Lower lobe of right lung (tissue), 2 donors: Measurements from ENCODE around the gene HEPACAM2. TPM values are rescaled to one million over a fixed set of nuclear protein-coding genes. Genes with fewer than 3 reads are reported as not detected.

Source experiments
- ATAC-seq, 2 donors: fragments of 200-7000 bp; cut with Tn5 transposase; one replicate each; pipeline ENCODE4 v1.9.1; 2020 to 2022; ENCODE audit warnings: mild to moderate bottlenecking in 2 of 2, moderate library complexity in 2 of 2
- DNase-seq: peaks from one replicate; pipeline ENCODE4 v3.0.0-alpha.2; 2020
- H3K27ac ChIP-seq: fragments of 200-600 bp; one replicate; pipeline ENCODE4 v1.8.0; 2022
- H3K27me3 ChIP-seq: fragments of 200-600 bp; one replicate; pipeline ENCODE4 v1.8.0; 2022; ENCODE audit warnings: low read depth
- H3K36me3 ChIP-seq: fragments of 200-600 bp; one replicate; pipeline ENCODE4 v1.8.0; 2022; ENCODE audit warnings: mild to moderate bottlenecking
- H3K4me1 ChIP-seq: fragments of 200-600 bp; one replicate; pipeline ENCODE4 v1.8.0; 2022
- H3K4me3 ChIP-seq: fragments of 200-600 bp; one replicate; pipeline ENCODE4 v1.8.0; 2022; ENCODE audit warnings: mild to moderate bottlenecking
- H3K9me3 ChIP-seq: fragments of 200-600 bp; one replicate; pipeline ENCODE4 v1.8.0; 2022
- intact Hi-C: fragments of 100-400 bp; cut with DNase I; formaldehyde crosslinking; loops from one replicate; pipeline ENCODE4 v1.11.0; 2022
- total RNA-seq: library from RNA; stranded (reverse); fragmentation: NEBNext Ultra II Directional; extraction: Animal tissue kit (Norgen Biotek cat#: 25700); gene quantifications from one replicate; pipeline ENCODE4 v1.2.1, GENCODE V29; 2021
- TF ChIP-seq, protein P1 (sequence below): fragments of 200-600 bp; IDR thresholded peaks from one replicate; pipeline ENCODE4 v1.8.0; 2022; ENCODE audit warnings: antibody characterized with exemption, mild to moderate bottlenecking
- donor health status: DM: no; HTN: yes; CAD: no; lungs with severe emphysema.

Gene HEPACAM2
- total RNA-seq, 1 donor from 2014 or later, result 0.18 TPM

DNA sequence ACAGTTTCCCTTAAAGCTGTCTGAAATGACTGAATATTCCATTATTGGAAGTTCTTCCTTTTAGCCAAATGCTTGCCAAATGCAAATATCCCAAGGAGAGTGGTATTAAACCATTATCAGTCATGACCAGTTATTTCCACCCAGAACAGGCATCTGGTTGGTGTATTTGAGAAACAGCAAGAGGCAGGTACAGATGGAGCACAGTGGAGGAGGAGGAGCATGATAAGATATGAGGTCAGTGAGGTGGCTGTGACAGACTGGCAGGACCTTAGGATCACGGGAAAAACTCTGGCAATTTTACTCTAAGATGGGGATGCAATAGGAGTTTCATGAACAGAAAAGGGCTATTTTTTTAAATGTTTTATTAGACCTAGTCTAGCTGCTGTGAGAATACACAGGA lies 6.4 kb downstream of the HEPACAM2 start:
- TF ChIP-seq, protein P1, sequence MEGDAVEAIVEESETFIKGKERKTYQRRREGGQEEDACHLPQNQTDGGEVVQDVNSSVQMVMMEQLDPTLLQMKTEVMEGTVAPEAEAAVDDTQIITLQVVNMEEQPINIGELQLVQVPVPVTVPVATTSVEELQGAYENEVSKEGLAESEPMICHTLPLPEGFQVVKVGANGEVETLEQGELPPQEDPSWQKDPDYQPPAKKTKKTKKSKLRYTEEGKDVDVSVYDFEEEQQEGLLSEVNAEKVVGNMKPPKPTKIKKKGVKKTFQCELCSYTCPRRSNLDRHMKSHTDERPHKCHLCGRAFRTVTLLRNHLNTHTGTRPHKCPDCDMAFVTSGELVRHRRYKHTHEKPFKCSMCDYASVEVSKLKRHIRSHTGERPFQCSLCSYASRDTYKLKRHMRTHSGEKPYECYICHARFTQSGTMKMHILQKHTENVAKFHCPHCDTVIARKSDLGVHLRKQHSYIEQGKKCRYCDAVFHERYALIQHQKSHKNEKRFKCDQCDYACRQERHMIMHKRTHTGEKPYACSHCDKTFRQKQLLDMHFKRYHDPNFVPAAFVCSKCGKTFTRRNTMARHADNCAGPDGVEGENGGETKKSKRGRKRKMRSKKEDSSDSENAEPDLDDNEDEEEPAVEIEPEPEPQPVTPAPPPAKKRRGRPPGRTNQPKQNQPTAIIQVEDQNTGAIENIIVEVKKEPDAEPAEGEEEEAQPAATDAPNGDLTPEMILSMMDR, result no peak
- no peaks in the 10 kb centered on the region for H3K4me1 ChIP-seq
- intact Hi-C loops, result no loop called here
- DNase-seq, result no peak
- H3K36me3 ChIP-seq, result no peaks in the 10 kb centered on the region
- H3K9me3 ChIP-seq, result no peaks in the 10 kb centered on the region
- H3K27me3 ChIP-seq, result no peaks in the 10 kb centered on the region
- H3K27ac ChIP-seq, result no peak overlapping the region
- no peak overlapping the region for H3K4me3 ChIP-seq
- no peak for ATAC-seq

DNA sequence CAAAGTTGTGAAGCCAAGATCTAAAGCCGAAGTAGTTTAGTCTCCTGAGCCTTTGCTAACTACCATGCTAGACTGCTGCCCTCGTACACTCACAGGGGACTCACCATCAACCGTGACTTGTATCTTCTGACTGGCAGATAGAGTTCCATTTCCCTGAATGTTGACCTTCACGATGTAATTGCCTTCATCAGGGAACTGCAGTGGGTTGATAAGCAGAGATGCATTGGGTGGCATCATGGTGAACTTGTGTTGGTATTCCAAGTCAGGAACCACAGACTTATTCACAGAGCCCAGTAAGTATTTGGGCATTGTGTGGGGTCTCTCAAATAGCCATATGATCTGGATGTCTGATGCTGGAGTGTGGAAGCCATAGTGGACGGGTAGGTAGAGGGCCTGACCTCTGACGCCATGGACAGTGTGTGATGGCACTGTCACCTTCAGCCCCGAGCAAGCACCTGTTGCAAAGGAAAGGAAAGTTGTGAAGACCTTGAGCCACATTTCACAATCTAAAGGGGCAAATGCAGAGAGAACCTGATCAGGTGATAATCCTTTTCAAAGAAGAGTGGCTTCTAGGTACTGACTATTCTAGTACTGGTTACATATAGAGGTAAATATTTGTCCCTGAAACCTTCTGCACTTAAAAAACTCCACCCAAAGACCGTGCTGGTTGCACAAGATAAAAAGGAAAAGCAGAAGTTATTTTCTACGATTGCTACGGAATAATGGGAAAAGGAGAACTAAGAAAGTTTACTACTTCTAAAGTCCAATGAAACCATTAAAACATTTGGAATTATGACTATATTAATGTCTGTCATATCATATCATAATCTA lies 7.1 kb downstream of the HEPACAM2 start:
- TF ChIP-seq, protein P1, result no peak

DNA sequence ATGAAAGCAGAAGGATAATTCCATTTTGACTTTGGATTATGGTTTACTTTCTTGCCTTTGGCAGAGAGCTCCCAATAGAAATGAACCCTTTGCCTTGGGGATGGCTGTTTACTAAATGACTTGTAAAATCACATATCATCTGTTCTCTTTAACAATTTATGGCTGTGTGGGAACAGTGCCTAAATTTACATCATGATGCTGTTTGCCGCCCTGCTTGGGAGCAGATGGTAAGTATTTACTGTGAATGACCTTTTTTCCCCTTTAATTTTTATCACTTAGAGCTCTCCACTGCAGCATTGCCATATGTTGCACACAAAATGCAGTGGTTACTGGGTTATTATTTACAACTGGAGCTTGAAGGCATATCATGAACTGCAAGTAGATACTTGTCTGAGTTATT lies 13.4 kb downstream of the HEPACAM2 start:
- intact Hi-C loops, result no loop called here
- TF ChIP-seq, protein P1, result no peak
- Histone ChIP-seq H3K9me3 (no peaks in the 10 kb centered on the region), H3K4me3 (no peak overlapping the region), H3K27me3 (no peaks in the 10 kb centered on the region), H3K36me3 (no peaks in the 10 kb centered on the region), H3K4me1 (no peaks in the 10 kb centered on the region), H3K27ac (no peak overlapping the region)
- DNase-seq, result no peak
- no peak for ATAC-seq

More for the DNA sequence above, 7.1 kb downstream of the HEPACAM2 start:
- H3K27me3 ChIP-seq, result no peaks in the 10 kb centered on the region
- no peak overlapping the region for H3K27ac ChIP-seq
- ATAC-seq, result no peak
- no peaks in the 10 kb centered on the region for H3K4me1 ChIP-seq
- H3K9me3 ChIP-seq, result no peaks in the 10 kb centered on the region
- H3K4me3 ChIP-seq, result no peak overlapping the region
- intact Hi-C loops, result no loop called here
- DNase-seq, result no peak
- no peaks in the 10 kb centered on the region for H3K36me3 ChIP-seq

DNA sequence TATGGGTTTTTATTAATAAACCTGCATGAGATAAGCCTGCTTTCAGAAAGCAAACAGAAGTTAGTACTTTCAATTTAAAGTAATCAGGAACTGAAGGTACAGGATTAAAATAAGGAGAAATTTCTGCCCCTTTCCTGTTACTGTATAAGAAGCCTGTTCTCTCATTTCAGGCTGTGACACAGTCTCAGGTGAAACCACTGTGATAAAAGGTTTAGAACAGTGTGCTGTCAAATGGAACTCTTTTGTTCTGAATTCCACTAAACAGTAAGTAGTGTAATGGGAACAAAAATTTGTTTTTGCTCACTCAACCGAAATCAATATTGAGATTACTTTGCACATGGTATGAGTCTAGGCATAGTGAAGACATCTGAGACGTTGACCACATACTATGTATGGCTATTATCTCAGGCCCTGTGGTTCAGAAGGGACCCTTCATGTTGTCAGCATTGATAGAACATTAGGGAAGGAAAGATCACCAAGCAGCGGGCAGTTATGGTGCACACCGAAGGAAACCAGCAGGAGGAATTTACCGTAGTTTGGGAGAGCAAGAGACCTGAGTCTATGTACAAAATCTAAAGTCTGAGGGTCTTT lies 14.9 kb downstream of the HEPACAM2 start:
- intact Hi-C loops, result no loop called here
- no peaks in the 10 kb centered on the region for H3K9me3 ChIP-seq
- no peaks in the 10 kb centered on the region for H3K4me1 ChIP-seq
- DNase-seq (no peak), ATAC-seq (no peak)
- H3K4me3 ChIP-seq, result no peak overlapping the region
- H3K36me3 ChIP-seq, result no peaks in the 10 kb centered on the region
- TF ChIP-seq, protein P1, result no peak
- no peak overlapping the region for H3K27ac ChIP-seq
- H3K27me3 ChIP-seq, result no peaks in the 10 kb centered on the region

DNA sequence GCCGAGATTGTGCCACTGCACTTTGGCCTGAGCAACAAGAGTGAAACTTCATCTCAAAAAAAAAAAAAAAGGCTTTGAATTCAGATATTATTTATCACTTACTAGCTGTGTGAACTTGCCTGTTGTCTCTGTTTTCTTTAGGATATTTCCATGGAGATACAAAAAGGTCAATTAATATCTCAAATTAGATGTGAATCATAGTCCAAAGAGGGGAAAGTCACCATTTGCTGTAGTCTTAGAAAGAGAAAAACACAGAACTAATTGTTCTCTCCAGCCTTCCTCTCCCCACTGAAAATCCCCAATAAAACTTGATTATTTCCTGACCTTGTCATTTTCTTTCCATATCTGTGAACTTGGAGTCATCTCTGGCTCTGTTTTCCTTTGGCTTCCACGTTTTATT lies 21.2 kb downstream of the HEPACAM2 start:
- DNase-seq, result no peak
- TF ChIP-seq, protein P1, result no peak
- Histone ChIP-seq H3K9me3 (no peaks in the 10 kb centered on the region), H3K4me3 (no peak overlapping the region), H3K36me3 (no peaks in the 10 kb centered on the region), H3K27me3 (no peaks in the 10 kb centered on the region), H3K27ac (no peak overlapping the region), H3K4me1 (no peaks in the 10 kb centered on the region)
- intact Hi-C loops, result no loop called here
- no peak for ATAC-seq
